ENCODE data around the gene CRISPLD2.
A peak's percentile ranks its signal among the peaks of the same experiment; 100 is the strongest.
"Not testable (repeated sequence)": the region's sequence is repeated elsewhere in the genome, so short reads cannot be mapped to it uniquely, and the experiment has no call there.

The CRISPLD2 gene

GRCh38 chr16:84864326-84864955 lies 44.7 kb downstream of the CRISPLD2 start:
- DNase-seq = peak; percentile 52

- no peak for DNase-seq
Measured at GRCh38 chr16:84867696-84868095, 47.9 kb downstream of the CRISPLD2 start.

GRCh38 chr16:84868328-84868727 lies 48.5 kb downstream of the CRISPLD2 start:
- peak; percentile 44 for DNase-seq

- peak; percentile 96 for DNase-seq
Measured at GRCh38 chr16:84868829-84869472, 49.2 kb downstream of the CRISPLD2 start.

- DNase-seq = peak; percentile 78
Measured at GRCh38 chr16:84869473-84869845, 49.7 kb downstream of the CRISPLD2 start.

GRCh38 chr16:84872971-84873370 lies 53.2 kb downstream of the CRISPLD2 start:
- DNase-seq = not testable (repeated sequence)

- DNase-seq = no peak
Measured at GRCh38 chr16:84874004-84874435, 54.2 kb downstream of the CRISPLD2 start.

GRCh38 chr16:84874553-84874952 lies 54.8 kb downstream of the CRISPLD2 start:
- no peak for DNase-seq

GRCh38 chr16:84874983-84875382 lies 55.2 kb downstream of the CRISPLD2 start:
- DNase-seq = no peak

- DNase-seq = no peak
Measured at GRCh38 chr16:84875846-84876245, 56.1 kb downstream of the CRISPLD2 start.

GRCh38 chr16:84876873-84877606 lies 57.3 kb downstream of the CRISPLD2 start:
- DNase-seq = no peak

- DNase-seq = no peak
Measured at GRCh38 chr16:84878770-84879169, 59.0 kb downstream of the CRISPLD2 start.

GRCh38 chr16:84879569-84880487 lies 60.0 kb downstream of the CRISPLD2 start:
- DNase-seq = no peak

GRCh38 chr16:84881702-84882521 lies 62.1 kb downstream of the CRISPLD2 start:
- DNase-seq = no peak

- no peak for DNase-seq
Measured at GRCh38 chr16:84883301-84883700, 63.5 kb downstream of the CRISPLD2 start.

GRCh38 chr16:84884246-84884595 lies 64.4 kb downstream of the CRISPLD2 start:
- no peak for DNase-seq

GRCh38 chr16:84884596-84885341 lies 65.0 kb downstream of the CRISPLD2 start:
- no peak for DNase-seq

GRCh38 chr16:84885342-84885910 lies 65.6 kb downstream of the CRISPLD2 start:
- no peak for DNase-seq

GRCh38 chr16:84886497-84887090 lies 66.8 kb downstream of the CRISPLD2 start:
- DNase-seq = no peak

GRCh38 chr16:84887207-84887606 lies 67.4 kb downstream of the CRISPLD2 start:
- DNase-seq = no peak

- DNase-seq = no peak
Measured at GRCh38 chr16:84888450-84888849, 68.7 kb downstream of the CRISPLD2 start.
